Transverse colon (tissue), 4 donors: ENCODE measurements around the gene CLSTN1.

ENCODE experiments used
- EP300 ChIP-seq: sonication (generic); formaldehyde crosslinking; IDR thresholded peaks from one replicate; pipeline ENCODE4 v1.6.1; 2017; ENCODE audit warnings: antibody characterized with exemption, low read depth
- POLR2A ChIP-seq: fragments of 450-650 bp; IDR thresholded peaks from one replicate; pipeline ENCODE4 v1.6.1; 2016; ENCODE audit warnings: antibody characterized with exemption, mild to moderate bottlenecking, moderate library complexity
- POLR2AphosphoS5 ChIP-seq, 3 donors: sonication (generic); formaldehyde crosslinking; IDR thresholded peaks; one replicate each; pipeline ENCODE4 v1.6.1; 2016; ENCODE audit warnings: antibody characterized with exemption in 3 of 3
- TF ChIP-seq, protein P1 (sequence below), 5 experiments: fragments of 200-600 bp in 3 of 5; fragments of 450-650 bp in 2 of 5; sonication (generic) in 3 of 5; IDR thresholded peaks; 1 replicate in 2 of 5; 2 replicates in 3 of 5; pipeline ENCODE4 v1.5.1; 2016 to 2017; ENCODE audit warnings: antibody characterized with exemption in 5 of 5, inconsistent platforms in 3 of 5, mild to moderate bottlenecking in 2 of 5, moderate library complexity in 1 of 5

DNA sequence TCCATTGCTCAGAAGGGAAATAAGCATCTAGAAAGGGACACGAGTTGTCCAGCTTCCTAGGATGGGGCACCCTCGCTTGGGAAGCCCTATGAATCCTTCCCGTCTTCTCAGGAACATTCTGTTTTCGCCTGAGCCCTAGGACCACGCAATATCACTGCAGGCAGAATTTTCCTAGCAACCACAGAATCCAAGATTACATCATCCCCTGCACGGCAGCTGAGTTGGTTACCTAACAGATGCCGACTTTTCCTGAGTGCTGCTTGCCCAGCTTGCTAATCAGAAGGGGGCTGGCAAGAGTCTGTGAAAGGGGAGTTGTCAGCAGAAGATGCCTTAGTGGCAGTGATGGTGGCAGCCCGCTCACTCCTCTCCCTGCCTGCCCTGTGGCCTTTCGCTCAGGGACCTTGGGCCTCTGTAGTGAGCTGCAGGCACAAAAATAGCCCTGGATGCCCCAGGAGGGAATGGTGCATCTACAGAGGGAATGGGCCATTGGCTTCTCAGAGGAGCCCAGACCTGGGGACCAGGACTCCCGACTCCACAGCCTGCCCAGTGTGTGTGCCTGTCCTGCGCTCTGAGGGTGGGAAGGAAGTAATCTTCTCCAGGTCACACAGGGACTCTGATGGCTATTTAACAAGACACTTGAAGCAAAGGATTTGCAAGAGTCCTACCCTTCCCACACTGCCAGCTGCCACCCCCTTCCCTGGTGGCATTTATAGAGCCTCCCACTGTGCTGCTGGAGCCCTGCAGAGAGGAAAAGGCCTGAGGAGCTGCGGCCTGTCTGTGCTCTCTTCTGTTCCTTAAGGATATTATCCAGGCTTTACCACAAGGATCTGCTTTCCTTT, 28.9 kb upstream of the CLSTN1 start:
- TF ChIP-seq, protein P1, sequence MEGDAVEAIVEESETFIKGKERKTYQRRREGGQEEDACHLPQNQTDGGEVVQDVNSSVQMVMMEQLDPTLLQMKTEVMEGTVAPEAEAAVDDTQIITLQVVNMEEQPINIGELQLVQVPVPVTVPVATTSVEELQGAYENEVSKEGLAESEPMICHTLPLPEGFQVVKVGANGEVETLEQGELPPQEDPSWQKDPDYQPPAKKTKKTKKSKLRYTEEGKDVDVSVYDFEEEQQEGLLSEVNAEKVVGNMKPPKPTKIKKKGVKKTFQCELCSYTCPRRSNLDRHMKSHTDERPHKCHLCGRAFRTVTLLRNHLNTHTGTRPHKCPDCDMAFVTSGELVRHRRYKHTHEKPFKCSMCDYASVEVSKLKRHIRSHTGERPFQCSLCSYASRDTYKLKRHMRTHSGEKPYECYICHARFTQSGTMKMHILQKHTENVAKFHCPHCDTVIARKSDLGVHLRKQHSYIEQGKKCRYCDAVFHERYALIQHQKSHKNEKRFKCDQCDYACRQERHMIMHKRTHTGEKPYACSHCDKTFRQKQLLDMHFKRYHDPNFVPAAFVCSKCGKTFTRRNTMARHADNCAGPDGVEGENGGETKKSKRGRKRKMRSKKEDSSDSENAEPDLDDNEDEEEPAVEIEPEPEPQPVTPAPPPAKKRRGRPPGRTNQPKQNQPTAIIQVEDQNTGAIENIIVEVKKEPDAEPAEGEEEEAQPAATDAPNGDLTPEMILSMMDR (IDR thresholded peaks at IDR 0.05): no peak
- TF ChIP-seq POLR2A (no peak), POLR2AphosphoS5 (IDR thresholded peaks at IDR 0.05) (no peak), EP300 (no peak)
